Measurements from ENCODE around the gene LY6G6F. TPM values are rescaled to one million over a fixed set of nuclear protein-coding genes. Genes with fewer than 3 reads are reported as not detected.
A peak's percentile ranks its signal among the peaks of the same experiment; 100 is the strongest.

The LY6G6F gene
- total RNA-seq, 2 donors from 2014 or later: 3.7 TPM; not detected in 1

- intact Hi-C loops (cut with DNase I): loop anchor here (5.0 kb wide), 1 partner anchor 84 kb away; no protein-coding TSS in a partner anchor
- Histone ChIP-seq H3K36me3 (no peaks in the 10 kb centered on the region), H3K4me1 (replicated peaks) (peaks cover 17% of the 10 kb centered on the region), H3K9me3 (no peaks in the 10 kb centered on the region), H3K27me3 (replicated peaks; ENCODE audit: insufficient read depth) (no peaks in the 10 kb centered on the region), H3K27ac (peak overlapping the region; percentile 94 to 98), H3K4me3 (no peak overlapping the region)
- peak in 3 of 4 experiments; percentile 43 to 89 (median 65) for TF ChIP-seq CTCF (IDR thresholded peaks at IDR 0.05)
- TF ChIP-seq POLR2A (IDR thresholded peaks at IDR 0.05): peak; percentile 33
- TF ChIP-seq POLR2AphosphoS5 (IDR thresholded peaks at IDR 0.05): peak; percentile 84
- WGBS: 12% methylated on average over 6 of the region's 6 CpGs
- peak; percentile 92 for DNase-seq (ENCODE audit: low spot score)
Measured at GRCh38 chr6:31737991-31738979, 31.6 kb downstream of the LY6G6F start.

GRCh38 chr6:31739639-31740396 lies 33.2 kb downstream of the LY6G6F start, which contains the start of gene MSH5:
TSS of gene MSH5 (plus strand) at chr6:31740005. CDS start at chr6:31740467, 462 bp downstream.
- Histone ChIP-seq H3K4me3 (peak within 1 kb of the TSS; percentile 51 to 56), H3K36me3 (no peaks in the 10 kb centered on the region), H3K27ac (peak within 1 kb of the TSS; percentile 94 to 98), H3K27me3 (replicated peaks; ENCODE audit: insufficient read depth) (no peaks in the 10 kb centered on the region), H3K4me1 (replicated peaks) (peaks cover 11% of the 10 kb centered on the region), H3K9me3 (no peaks in the 10 kb centered on the region)
- intact Hi-C loops (cut with DNase I): loop anchor here (5.0 kb wide), 1 partner anchor 82 kb away; no protein-coding TSS in a partner anchor
- peak; percentile 99 for DNase-seq (ENCODE audit: low spot score)
- peak; percentile 97 for TF ChIP-seq POLR2AphosphoS5 (IDR thresholded peaks at IDR 0.05)
- peak in 1 of 4 experiments; percentile 15 for TF ChIP-seq CTCF (IDR thresholded peaks at IDR 0.05)
- TF ChIP-seq POLR2A (IDR thresholded peaks at IDR 0.05): peak; percentile 77
- 1% methylated on average over 54 of the region's 58 CpGs for WGBS

- Histone ChIP-seq H3K27ac (peak overlapping the region; percentile 94 to 98), H3K4me3 (peak overlapping the region; percentile 51 to 56), H3K36me3 (no peaks in the 10 kb centered on the region), H3K27me3 (replicated peaks; ENCODE audit: insufficient read depth) (no peaks in the 10 kb centered on the region), H3K9me3 (no peaks in the 10 kb centered on the region), H3K4me1 (replicated peaks) (peaks cover 11% of the 10 kb centered on the region)
- DNase-seq (ENCODE audit: low spot score): no peak
- intact Hi-C loops (cut with DNase I): no loop called here
- WGBS: 19% methylated on average over 29 of the region's 29 CpGs
- TF ChIP-seq POLR2AphosphoS5 (IDR thresholded peaks at IDR 0.05): no peak
- no peak for TF ChIP-seq POLR2A (IDR thresholded peaks at IDR 0.05)
- TF ChIP-seq CTCF (IDR thresholded peaks at IDR 0.05): no peak
Measured at GRCh38 chr6:31740397-31741223, 33.9 kb downstream of the LY6G6F start.

- H3K9me3 ChIP-seq: no peaks in the 10 kb centered on the region
- H3K36me3 ChIP-seq: no peaks in the 10 kb centered on the region
- no peak overlapping the region for H3K27ac ChIP-seq
- TF ChIP-seq POLR2A (IDR thresholded peaks at IDR 0.05) (no peak), CTCF (IDR thresholded peaks at IDR 0.05) (no peak), POLR2AphosphoS5 (IDR thresholded peaks at IDR 0.05) (no peak)
- H3K4me3 ChIP-seq: no peak overlapping the region
- DNase-seq (ENCODE audit: low spot score): no peak
- H3K27me3 ChIP-seq (replicated peaks; ENCODE audit: insufficient read depth): no peaks in the 10 kb centered on the region
- WGBS: 87% methylated on average over 2 of the region's 2 CpGs
- intact Hi-C loops (cut with DNase I): no loop called here
- peaks cover 7% of the 10 kb centered on the region for H3K4me1 ChIP-seq (replicated peaks)
Measured at GRCh38 chr6:31741815-31742214, 35.1 kb downstream of the LY6G6F start.

All from prostate gland (tissue), 2 donors.